ENCODE results near the gene SMURF1.

DNA sequence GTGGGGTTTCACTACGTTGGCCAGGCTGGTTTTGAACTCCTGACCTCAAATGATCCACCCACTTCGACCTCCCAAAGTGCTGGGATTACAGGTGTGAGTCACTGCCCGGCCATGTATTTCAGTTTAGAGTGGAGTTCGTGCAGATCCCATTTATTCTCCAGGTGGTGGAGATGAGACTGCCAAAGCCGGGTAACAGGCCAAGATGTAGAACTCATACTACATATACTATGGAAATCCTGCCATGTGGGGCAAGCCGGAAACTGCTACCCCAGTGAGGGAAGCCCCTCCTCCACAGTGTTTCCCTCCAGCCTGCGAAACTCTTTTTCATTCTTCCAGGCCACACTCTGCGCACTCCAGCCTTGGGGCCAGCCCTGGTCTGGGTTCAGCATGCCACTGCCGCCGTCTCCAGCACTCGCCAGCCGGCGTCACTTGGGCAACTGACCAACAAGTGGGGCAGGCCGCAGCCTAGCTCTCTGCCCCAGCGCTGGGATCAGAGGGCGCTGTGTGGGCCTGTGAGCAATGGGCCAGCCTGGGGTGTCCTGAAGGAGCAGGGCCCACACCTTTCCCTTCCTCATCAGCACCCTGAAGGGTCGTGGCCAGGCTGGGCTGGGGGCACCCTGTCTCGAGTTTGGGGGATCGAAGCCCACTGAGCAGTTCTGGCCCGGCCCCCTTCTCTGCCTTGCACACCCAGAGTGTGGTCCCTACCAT, 143.6 kb downstream of the SMURF1 start:
- TF ChIP-seq, protein P1, sequence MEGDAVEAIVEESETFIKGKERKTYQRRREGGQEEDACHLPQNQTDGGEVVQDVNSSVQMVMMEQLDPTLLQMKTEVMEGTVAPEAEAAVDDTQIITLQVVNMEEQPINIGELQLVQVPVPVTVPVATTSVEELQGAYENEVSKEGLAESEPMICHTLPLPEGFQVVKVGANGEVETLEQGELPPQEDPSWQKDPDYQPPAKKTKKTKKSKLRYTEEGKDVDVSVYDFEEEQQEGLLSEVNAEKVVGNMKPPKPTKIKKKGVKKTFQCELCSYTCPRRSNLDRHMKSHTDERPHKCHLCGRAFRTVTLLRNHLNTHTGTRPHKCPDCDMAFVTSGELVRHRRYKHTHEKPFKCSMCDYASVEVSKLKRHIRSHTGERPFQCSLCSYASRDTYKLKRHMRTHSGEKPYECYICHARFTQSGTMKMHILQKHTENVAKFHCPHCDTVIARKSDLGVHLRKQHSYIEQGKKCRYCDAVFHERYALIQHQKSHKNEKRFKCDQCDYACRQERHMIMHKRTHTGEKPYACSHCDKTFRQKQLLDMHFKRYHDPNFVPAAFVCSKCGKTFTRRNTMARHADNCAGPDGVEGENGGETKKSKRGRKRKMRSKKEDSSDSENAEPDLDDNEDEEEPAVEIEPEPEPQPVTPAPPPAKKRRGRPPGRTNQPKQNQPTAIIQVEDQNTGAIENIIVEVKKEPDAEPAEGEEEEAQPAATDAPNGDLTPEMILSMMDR (IDR thresholded peaks at IDR 0.05; ENCODE audit: low read depth, low read length, missing input control) = no peak
- TF ChIP-seq SP1 (IDR thresholded peaks at IDR 0.05) (no peak), TAF1 (conservative IDR thresholded peaks at IDR 0.05) (no peak), YY1 (IDR thresholded peaks at IDR 0.05) (no peak), GABPA (IDR thresholded peaks at IDR 0.05 in 1 of 2, conservative IDR thresholded peaks at IDR 0.05 in 1 of 2) (no peak), EGR1 (IDR thresholded peaks at IDR 0.05; ENCODE audit: low read depth in 2 of 2) (no peak), RXRA (IDR thresholded peaks at IDR 0.05) (no peak), HNF4A (conservative IDR thresholded peaks at IDR 0.05) (no peak), JUND (IDR thresholded peaks at IDR 0.05) (no peak), RAD21 (IDR thresholded peaks at IDR 0.05) (no peak), FOXA1 (IDR thresholded peaks at IDR 0.05) (no peak)
- TF ChIP-seq, protein P2, sequence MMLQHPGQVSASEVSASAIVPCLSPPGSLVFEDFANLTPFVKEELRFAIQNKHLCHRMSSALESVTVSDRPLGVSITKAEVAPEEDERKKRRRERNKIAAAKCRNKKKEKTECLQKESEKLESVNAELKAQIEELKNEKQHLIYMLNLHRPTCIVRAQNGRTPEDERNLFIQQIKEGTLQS (IDR thresholded peaks at IDR 0.05) = no peak
- TF ChIP-seq, protein P3, sequence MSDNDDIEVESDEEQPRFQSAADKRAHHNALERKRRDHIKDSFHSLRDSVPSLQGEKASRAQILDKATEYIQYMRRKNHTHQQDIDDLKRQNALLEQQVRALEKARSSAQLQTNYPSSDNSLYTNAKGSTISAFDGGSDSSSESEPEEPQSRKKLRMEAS (IDR thresholded peaks at IDR 0.05) = no peak
- TF ChIP-seq, protein P4, sequence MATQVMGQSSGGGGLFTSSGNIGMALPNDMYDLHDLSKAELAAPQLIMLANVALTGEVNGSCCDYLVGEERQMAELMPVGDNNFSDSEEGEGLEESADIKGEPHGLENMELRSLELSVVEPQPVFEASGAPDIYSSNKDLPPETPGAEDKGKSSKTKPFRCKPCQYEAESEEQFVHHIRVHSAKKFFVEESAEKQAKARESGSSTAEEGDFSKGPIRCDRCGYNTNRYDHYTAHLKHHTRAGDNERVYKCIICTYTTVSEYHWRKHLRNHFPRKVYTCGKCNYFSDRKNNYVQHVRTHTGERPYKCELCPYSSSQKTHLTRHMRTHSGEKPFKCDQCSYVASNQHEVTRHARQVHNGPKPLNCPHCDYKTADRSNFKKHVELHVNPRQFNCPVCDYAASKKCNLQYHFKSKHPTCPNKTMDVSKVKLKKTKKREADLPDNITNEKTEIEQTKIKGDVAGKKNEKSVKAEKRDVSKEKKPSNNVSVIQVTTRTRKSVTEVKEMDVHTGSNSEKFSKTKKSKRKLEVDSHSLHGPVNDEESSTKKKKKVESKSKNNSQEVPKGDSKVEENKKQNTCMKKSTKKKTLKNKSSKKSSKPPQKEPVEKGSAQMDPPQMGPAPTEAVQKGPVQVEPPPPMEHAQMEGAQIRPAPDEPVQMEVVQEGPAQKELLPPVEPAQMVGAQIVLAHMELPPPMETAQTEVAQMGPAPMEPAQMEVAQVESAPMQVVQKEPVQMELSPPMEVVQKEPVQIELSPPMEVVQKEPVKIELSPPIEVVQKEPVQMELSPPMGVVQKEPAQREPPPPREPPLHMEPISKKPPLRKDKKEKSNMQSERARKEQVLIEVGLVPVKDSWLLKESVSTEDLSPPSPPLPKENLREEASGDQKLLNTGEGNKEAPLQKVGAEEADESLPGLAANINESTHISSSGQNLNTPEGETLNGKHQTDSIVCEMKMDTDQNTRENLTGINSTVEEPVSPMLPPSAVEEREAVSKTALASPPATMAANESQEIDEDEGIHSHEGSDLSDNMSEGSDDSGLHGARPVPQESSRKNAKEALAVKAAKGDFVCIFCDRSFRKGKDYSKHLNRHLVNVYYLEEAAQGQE (IDR thresholded peaks at IDR 0.05) = no peak
